Inflammatory macrophage treated with lipopolysaccharide for 1 hour (primary cell): Measurements from ENCODE around the gene CER1.

Experiments used
- DNase-seq, 2 donors: peaks; one replicate each; pipeline ENCODE4 v3.0.0-alpha.2; 2020 to 2022

CER1 gene, protein sequence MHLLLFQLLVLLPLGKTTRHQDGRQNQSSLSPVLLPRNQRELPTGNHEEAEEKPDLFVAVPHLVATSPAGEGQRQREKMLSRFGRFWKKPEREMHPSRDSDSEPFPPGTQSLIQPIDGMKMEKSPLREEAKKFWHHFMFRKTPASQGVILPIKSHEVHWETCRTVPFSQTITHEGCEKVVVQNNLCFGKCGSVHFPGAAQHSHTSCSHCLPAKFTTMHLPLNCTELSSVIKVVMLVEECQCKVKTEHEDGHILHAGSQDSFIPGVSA

DNA sequence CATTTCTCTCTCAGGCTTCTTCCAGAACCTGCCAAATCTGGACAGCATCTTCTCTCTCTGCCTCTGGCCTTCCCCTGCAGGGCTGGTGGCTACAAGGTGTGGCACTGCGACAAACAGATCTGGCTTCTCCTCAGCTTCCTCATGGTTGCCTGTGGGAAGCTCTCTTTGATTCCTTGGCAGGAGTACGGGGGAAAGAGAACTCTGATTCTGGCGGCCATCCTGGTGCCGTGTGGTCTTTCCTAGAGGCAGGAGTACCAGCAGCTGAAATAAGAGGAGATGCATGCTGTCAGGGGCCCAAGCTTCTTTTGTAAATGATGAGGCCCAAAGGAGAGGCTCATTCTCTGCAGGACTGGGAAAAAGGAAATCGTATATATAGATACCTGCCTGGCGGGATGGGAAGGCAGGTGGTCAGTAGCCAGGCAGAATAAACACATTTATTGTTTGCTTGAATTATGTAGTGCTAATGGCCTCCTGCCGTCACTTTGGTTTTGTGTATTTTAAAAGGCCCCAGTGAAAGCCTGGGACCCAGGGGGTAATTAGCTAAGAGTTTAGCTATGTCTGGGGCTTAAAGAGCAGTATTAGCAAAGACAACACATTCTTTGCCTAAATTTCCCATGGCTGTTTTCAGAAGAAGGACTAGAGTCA is at the start of gene CER1:
Gene CER1 (minus strand): TSS at position 343 of the 645 bp plus-strand sequence. CDS start 61 bp downstream, at position 282.
- no peak for DNase-seq

DNA sequence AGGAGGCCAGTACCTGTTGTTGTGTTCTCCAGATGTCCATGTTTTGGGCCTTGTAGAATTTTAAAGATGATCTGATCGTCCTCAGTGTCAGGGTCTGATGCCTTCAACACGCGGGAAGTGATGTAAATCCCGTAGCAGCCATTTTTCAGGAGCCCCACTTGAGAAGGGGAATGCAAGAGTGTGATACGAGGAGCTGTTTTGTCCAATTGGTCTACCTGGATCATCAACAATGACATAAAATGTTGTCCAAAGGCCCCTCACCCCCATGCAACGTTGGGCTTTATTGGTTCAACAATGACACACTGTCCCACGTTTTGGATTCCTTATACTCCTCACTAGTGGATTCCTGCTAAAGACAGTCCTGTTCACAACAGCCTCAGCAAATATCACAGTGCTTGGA is 48.1 kb upstream of the CER1 start:
- DNase-seq = no peak

GRCh38 chr9:14769230-14769571 is 46.7 kb upstream of the CER1 start:
- DNase-seq = peak in 1 of 2 donors; percentile 1

DNA sequence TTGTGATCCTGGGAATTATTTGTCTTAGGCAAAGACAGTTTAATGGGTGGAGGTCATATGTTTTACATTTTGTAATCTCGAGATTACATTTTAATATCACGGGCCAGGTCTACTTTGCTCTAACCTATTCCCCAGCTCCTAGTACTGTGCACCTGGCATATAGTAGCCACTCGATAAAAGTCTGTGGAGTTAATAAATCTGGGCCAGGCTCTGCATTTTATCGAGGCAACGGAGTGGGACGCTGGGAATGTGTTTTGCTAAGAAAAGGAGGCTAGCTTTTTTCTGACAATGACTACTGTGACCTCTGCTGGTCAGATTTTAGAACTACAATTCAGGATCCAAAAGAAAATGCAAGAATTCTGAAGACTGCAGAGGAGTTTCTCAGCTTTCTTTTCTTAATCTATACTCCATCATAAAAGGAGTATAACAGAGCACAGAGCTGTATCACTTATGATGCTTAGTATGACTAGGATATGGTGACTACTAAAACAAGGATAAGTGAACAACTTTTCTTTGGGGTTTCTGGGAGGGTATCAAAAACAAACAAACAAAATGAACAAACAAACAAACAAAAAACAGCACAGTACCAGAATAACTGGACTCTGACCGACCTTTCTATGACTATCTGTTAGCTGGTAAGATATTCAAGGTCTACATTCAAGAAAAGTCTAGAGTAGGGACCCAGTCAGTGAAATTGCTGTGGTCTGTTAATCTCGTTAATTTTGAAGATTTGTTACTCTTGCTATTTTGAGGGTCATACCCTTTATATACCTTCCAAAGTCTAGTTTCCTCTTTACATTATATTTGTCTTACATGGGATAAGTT is 46.1 kb upstream of the CER1 start:
- DNase-seq = peak; percentile 6 to 66

- no peak for DNase-seq
Measured at GRCh38 chr9:14766299-14766698, 43.8 kb upstream of the CER1 start.

- no peak for DNase-seq
Measured at GRCh38 chr9:14761584-14761983, 39.1 kb upstream of the CER1 start.

- no peak for DNase-seq
Measured at GRCh38 chr9:14760060-14760459, 37.5 kb upstream of the CER1 start.

DNA sequence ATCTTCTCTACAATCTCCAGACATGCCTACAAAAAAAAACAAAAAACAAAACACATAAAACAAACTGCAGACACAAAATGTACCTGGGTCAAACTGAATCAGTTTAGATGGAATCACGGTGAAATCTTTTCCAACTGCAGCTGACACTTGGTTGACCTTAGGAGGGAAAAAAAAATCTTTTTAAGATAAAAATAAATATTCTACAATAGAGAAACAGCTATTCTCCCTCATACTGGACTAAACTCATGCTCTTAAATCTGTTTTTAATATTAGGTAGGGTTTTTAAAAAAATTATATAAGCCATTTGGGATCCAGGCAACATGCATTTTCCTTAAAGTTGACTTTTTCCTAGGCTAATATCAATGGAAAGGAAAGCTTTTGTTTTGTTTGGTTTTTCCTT is 33.8 kb upstream of the CER1 start:
- DNase-seq = no peak

GRCh38 chr9:14752871-14753270 is 30.3 kb upstream of the CER1 start:
- DNase-seq = no peak

DNA sequence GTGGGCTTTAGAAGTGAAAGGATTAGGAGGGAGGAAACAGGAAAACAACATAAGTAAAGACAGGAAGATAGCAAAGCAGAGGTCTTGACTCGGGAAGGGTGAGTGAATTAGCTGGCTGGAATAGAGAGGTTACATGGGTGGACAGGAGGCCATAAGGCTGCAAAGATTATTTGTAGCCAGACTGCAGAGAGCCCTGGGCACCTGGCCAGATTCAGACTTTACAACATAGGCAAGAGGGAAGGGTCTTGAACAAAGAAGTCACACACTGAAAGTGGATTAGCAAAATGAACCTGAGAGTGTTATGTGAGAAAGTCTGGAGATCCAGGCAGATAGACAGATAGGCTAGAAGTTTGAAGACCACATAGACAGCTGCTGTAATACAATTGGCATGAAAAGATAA is 29.7 kb upstream of the CER1 start:
- DNase-seq = no peak

GRCh38 chr9:14750821-14751220 is 28.3 kb upstream of the CER1 start:
- DNase-seq = no peak

DNA sequence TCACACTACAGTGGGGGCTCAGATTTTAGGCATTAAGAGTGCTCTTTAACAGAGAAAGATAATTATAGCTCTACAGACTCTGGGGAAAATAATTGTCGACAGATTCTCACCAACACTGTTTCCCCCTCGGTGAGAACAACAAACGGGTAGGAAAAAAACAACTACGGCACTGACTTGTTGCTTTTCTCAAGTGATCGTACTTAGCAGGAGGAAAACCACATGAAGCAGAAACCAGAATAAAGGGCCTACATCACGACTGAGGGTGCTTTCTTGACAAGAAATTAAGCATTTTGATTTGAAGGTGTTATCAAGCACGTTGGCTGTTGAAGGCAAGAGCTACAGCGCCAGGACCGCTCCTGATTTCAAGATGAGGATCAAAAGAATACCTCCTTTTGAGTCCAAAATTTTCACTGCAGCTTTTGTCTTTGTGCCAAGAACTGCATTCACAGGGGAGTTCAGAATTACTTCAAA is 27.2 kb upstream of the CER1 start:
- DNase-seq = no peak

DNA sequence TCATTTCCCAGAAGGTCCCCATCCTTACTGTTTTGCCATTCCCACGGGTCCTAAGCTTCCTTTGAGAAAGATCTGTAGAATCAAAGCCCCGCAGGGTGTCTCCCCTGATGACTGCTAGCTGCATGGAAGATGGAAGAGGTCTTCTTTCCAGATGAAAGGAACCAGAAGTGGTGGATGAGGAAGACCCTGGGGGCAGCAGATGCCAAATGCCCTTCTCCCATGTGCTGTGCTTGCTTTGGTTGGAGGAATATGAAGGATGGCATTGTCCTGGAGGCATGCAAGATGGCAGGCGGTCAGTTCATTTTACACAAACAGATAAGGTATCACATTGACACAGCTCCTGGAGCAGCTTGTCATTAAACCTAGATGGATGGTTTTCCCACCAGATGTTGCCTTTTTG is 25.8 kb upstream of the CER1 start:
- DNase-seq = no peak

- DNase-seq = no peak
Measured at GRCh38 chr9:14747111-14747510, 24.6 kb upstream of the CER1 start.

GRCh38 chr9:14746626-14747025 is 24.1 kb upstream of the CER1 start:
- no peak for DNase-seq

DNA sequence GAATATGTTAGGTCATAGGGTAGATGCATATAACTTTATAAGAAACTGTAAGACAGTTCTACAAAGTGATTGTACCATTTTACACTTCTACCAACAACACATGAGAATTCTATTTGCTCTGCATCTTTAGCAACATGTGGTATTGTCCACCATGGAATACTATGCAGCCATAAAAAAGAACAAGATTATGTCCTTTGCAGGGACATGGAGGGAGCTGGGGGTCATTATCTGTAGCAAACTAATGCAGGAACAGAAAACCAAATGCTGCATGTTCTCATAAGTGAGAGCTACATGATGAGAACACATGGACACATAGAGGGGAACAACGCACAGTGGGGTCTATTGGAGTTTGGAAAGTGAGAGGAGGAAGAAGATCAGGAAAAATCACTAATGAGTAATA is 22.2 kb upstream of the CER1 start:
- DNase-seq = no peak

DNA sequence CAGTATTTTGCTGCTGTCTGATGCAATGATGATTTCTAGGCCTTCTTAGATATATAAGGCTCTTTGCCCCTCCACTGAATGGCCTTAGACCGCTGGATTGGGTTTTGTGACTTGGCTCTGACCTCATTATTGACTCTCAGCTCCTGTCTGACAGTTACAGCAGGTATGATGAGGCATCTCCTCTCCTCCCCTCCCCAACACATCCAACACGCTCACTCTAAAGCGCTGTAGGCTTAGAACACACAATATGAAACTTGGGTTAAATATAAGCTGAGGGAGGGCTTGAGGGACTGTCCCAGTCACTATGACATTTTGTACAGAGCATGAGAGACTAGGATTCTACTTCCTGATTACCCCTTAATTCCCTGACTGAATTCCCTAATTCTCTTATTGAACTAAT is 18.8 kb upstream of the CER1 start:
- no peak for DNase-seq

- no peak for DNase-seq
Measured at GRCh38 chr9:14733133-14733532, 10.6 kb upstream of the CER1 start.

DNA sequence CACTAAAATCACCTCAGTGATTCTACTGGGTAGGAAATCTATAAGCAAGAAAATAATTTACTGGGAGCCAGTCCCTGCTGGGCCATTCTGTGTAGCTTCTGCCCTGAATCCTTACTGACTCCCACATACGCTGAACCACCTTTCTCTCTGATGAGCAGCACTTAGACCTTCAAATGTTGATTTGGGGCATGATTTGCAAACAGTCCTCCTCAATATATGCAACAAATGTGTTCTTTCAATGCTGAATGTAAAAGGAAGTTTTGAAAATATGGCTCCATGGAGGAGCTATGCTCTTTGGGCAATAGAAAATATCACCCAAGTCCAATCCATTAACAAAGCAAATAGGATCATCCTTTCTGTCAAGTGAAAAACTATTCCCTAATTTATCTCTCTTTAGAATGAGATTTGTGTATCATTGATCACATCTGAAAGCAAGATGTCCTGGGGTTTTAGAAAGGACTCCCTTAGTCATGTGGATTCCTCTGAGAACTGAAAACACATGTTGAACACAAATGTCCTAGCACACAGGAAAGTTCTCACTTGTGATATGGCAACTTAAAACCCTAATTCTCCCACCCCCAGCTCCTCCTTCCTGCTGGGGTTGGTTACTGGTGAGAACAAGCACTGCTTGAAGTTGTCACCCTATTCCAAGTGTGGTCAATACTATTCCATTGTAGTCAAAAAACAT is 8.9 kb upstream of the CER1 start:
- DNase-seq = no peak

- DNase-seq = no peak
Measured at GRCh38 chr9:14730461-14730898, 7.9 kb upstream of the CER1 start.

- DNase-seq = no peak
Measured at GRCh38 chr9:14723301-14723700, 768 bp upstream of the CER1 start.

- no peak for DNase-seq
Measured at GRCh38 chr9:14719231-14719923, 3.2 kb downstream of the CER1 start.

DNA sequence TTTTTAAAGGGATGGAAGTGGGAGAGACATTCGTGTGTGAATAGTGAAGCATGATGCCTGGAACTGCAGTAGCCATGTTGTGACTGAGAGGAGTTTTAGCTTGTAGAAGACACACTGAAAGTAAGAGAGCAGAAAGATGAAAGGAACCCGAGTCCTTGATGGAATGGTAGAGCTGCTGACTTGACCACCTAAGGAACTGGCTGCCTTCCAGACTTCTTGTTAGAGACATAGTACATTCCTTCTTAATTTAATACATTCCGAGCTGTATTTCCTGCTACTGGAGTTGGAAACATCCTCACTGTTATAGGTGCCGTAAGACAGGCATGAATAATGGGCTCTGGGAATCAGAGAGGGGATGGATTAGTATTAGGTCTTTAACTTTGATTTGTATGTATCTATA is 7.4 kb downstream of the CER1 start:
- no peak for DNase-seq
